Raji (cell line): ENCODE results near the gene ATRNL1.

Experiments
- POLR2A ChIP-seq: IDR thresholded peaks from 2 replicates; pipeline ENCODE4 v1.6.1; 2011; ENCODE audit warnings: low read depth, low read length, control low read depth; ENCODE audit not compliant: insufficient read depth

The ATRNL1 gene

DNA sequence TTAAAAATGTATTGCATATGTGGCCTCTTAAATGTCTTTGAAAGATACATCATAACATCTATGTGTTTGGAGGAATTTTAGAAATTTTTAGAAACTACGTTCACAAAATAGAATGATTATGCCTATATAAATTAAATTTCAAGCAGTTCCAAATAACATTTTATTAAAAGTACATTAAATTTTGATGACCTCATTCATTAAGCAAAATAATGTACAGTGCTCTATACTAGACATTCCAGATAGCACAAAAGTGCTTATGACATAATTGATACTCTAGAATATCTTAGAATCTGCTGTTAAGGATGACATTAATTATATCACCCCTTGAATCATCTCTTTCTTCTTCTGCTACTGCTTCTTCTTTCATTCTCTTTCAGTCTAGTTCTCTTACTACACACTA lies 650.9 kb downstream of the ATRNL1 start:
- no peak for TF ChIP-seq POLR2A

DNA sequence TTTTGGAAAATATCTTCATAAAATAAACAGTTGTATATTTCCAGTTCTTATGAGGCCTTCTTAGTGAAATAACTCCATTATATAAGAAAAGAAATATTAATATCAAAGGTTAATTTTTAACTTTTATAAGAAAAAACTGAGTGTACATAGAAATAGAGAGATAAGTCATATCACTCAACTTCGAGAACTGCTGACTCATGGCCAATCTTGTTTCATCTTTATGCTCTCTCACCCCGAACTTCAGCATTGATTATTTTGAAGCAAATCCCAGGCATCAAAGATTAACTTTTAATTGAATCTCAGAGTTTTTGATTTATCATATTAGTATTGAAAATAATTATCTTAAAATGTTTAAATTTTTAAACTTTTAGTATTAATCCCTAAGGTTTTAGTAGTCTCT lies 652.8 kb downstream of the ATRNL1 start:
- no peak for TF ChIP-seq POLR2A

DNA sequence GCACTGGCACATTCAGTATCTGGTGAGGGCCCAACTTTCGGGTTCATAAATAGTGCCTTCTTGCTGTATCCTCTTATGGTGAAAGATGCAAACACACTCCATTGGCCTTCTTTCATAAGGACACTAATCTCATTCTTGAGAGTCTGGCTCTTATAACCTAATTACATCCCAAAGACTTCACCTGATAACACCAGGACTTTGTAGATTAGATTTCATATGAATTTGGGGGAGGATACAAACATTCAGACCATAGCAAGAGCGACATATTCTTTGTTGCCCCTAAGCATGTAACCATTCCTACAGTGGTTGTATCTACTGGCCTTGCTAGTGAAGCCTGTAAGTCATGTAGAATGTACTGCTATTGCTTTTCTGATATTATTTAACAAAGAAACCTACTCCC lies 654.6 kb downstream of the ATRNL1 start:
- TF ChIP-seq POLR2A, result no peak

DNA sequence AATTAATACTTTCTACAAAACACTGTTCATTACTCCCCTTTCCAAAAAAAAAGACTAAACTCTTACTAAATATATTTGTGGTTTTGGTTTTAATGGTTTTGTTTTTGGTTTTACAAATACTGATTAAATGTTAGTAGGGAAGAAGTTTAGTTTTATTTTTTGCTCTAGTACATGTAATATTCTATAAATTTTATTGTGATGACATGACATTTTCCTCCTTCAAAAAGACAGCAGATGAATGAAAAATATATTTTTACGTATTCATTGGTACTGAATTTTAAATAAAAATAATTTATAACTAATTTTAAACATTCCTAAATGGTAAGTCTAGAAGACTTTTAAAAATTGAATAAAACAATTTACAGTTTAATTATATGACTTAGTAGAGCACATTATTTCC lies 667.0 kb downstream of the ATRNL1 start:
- no peak for TF ChIP-seq POLR2A

DNA sequence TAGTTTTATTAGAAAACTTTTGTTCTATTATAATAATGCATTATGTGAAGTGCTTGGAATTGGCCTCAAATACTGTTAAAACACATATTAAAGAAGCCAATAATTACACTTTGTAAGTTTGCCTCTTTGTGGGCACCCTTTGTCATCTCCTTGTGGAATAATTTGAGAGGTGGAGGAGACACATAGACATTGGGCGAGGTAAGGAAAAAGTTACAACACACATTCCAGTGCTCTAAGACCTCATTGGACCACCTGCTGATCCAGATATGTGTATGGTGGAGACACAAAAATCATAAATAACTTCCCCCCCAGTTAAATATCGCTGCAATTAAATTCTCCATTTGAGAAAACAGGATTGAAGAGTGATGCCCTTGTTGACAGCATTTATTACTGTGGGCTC lies 668.0 kb downstream of the ATRNL1 start:
- TF ChIP-seq POLR2A, result no peak

DNA sequence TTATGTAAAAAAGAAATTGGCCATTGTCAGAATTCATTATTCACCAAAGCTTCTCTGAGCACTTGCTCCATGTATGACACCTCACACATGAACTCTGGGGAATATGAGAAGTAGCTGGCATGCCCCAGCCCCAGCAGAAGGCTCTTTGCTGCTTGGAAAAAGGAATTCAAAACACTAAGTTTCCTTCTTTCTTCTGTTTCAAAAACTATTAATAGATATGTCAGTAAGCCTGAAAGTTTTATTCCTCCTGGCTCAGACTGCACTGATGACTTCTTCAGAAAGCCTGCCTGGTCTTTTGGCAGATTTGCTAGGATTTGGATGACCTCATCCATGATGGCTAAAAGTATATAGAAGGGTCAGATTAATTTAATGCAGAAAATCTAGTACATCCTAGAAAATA lies 668.9 kb downstream of the ATRNL1 start:
- TF ChIP-seq POLR2A, result no peak

DNA sequence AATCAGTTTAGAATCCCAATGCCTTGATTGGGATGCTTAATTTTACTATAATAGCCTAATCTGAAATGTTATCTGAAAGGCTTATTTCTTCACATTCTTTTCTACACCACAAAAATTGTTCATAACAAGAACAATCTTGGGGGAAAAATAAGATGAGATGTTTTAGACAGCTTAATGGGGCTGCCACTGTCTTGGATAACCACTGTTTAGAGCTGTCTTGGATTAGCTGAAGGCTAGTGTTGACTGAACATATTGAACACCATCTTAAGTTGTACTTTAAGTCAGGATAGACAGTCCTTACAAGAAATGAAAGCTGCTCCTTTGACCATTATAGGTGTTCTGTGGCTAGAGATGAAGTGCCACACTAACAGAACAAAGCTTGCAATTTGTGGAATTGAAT lies 678.6 kb downstream of the ATRNL1 start:
- no peak for TF ChIP-seq POLR2A

DNA sequence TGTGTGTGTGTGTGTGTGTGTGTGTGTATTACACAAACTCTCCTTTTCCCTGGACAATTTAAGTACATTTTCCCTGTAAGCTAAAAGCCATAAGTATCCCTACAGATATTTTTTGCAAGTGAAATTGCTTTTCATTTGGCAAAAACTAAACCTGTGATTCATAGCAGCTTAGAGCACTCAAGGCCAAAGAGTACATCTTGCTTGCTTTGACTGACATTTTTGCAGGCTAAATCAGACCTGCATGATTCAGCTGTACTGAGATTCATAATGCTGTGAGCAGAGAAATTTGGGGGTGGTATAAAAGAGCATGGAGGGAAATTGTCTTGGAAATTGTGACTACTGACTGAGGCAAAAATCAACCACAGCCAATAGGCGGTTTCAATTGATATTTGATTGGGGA lies 679.4 kb downstream of the ATRNL1 start:
- no peak for TF ChIP-seq POLR2A

DNA sequence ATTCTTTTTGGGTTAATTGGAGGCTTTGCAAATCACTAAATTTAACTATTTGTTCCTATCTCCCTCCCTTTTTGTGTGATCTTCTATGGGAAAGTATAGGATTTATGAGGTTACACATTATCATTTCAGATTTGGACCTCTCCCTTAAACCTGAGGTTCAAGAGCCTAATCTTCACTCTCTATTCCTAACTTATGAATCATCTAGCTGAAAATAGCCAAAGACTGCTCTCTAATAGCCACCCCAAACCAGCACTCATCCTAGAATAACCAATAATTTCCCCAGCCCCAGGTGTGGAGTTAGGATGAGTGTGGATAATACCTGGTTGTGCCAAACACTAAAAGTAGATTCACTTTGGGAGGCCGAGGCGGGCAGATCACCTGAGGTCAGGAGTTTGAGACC lies 680.7 kb downstream of the ATRNL1 start:
- TF ChIP-seq POLR2A, result no peak

DNA sequence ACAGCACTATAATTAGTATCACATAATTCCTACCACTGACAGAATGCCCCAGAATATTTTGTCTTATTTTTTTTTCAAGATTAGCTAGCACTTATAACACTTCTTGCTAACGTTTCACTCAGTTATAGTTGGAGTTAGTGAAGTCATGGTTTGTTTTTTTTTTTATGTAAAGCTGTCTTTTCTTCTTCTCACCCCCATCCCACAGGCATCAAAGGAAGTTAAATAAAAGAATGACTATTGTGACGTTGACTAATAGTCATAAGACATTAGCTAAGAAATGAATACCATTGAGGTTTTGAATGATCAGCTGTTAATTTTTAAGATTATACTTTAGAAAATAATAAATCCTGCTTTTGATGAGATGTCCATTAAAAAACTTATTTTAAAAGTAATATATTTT lies 681.6 kb downstream of the ATRNL1 start:
- TF ChIP-seq POLR2A, result no peak

DNA sequence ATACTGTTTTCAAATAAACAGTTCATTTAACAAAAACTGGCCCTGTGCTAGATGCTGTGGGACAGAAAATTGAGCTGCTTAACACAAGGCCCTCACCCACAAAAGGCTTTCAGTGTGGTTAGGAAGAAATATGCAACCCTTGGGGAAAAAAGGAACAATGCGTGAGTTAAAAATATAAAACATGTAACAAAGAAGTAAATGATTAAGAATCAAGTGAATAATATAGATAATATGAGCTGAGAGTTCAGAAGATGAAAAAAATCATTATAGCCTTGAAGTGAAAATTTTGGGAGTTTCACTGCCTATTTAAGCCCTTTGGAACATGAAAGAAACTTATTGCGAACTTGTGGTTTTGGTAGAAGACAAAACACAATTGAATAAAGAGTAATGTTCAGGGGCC lies 684.5 kb downstream of the ATRNL1 start:
- no peak for TF ChIP-seq POLR2A

DNA sequence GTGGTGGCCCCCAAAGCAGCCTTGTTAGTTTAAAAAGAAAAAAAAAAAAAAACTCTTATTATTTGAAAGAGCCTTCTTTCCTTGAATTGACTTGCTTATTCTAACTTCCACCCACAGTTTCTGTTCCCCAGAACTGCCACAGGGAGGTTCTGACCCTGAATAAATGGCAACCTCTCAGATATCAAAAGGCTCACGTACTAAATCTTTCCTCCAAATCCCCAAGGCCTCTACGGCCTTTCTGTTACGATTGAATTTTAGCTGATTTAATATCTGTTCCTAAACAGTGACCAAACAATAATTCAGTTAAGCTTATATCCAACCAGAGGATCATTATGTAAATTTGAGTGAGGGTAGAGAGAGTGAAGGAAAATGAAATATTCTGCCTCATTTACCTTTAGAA lies 697.1 kb downstream of the ATRNL1 start:
- TF ChIP-seq POLR2A, result no peak

DNA sequence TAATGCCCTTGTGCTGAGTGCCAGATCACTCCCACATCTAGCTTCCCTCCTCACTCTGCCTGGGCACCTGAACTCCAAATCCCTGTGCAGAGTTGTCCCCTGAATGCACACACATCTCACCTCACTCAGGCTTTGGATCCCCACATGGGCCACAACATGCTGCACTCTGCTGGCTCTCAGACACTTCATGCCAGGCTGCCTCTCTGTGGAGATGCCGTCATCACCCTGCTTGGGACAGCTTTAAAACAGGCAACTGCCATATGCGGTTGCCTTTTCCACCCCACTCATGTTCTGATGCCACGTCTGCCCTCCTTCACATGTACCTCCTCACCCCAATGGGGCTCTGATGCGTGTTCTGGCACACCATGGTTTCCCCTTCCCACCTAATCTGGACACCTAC lies 702.8 kb downstream of the ATRNL1 start:
- TF ChIP-seq POLR2A, result no peak

DNA sequence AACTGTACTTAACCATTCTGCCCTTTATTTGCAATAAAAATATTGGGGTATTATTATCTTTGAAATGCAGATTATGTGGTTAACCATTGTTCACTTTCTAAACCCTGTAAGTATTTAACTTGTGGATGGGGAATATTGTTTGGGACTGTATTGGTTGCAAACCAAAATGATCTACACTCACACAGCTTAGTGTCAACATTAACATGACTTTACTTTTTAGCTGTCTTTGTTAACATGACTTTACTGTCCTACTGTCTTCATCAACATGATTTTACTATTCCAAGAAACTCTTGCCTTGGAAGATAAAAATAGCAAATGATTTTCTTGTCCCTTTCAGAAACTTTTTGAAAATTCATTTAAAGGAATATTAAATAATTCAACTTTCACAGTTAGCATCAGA lies 708.3 kb downstream of the ATRNL1 start:
- no peak for TF ChIP-seq POLR2A

DNA sequence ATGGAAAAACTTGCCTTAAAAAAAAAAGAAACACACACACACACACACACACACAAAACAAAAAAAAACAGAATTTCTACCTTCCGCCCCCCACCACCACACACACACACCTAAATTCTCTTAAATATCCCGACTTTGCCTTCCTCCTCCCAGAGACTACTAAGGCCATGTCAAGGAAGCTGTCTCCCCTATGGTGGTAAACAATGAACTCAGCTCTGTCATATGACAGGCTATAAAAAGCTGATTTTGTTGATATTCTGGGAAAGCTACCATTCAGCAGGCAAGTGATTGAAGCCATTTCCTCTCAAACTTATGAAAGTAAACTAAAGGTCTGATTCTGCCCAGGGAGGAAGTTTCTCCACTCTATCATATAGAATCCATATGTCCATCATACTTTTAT lies 708.8 kb downstream of the ATRNL1 start:
- TF ChIP-seq POLR2A, result no peak

DNA sequence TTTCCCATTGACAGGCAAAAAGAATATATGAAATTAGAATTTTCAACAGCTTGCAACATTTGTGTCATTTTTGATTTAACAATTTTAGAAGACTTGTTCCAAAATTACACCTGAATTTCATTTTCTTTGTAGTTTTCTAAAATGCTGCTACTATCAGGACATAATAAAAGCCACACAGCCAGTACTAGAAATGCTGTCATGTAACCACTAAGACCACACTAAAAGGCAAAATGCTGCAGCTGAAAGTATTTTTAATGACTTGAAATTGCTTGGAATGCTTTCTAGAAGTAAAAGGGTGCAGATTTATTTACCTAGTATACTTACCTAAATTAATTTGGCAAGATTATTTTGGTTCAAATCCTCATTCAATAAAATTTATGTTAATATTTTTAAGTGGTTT lies 709.7 kb downstream of the ATRNL1 start:
- TF ChIP-seq POLR2A, result no peak

DNA sequence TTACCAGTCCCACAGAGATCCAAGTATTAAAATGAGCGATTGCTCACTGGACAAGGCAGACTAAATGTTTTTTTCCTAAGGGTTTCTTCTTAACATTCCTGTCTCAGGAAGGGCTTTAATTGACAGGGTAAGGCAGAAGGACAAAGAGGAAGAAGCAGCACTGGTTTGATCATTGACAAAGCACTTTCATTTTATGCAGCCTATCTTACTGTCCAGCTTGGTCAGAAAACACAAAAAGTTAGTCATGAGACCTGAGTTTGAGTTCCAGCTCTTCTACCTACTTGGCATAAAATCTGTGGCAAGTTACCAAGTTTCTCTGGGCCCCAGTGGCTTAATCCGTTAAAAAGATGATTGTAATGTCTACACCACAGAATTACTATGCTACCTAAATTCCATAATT lies 721.4 kb downstream of the ATRNL1 start:
- no peak for TF ChIP-seq POLR2A

DNA sequence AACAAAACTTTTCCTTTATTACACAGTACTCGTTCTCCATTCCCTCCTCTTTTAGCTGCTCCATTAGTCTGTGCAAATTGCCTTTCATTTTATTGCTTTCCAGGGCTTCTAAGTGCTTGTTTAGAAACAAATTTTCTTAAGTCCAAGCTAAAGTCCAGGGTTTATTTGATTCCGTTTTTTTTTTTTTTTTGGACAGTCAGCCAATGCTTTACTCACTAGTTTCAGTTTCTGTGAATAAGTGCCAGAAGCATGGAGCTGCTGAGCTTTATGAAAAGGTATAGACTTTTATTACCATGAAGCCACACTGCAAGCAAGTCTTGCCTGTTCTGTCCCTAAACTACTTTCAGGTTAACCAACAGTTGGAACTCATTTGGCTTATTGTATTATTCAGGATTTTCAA lies 724.8 kb downstream of the ATRNL1 start:
- no peak for TF ChIP-seq POLR2A
